DOHH2 (cell line): ENCODE data around the gene METTL25.

Experiments
- EZH2phosphoT487 ChIP-seq: fragments of 200-600 bp; sonication (generic); IDR thresholded peaks from 2 replicates; pipeline ENCODE4 v1.6.1; 2017; ENCODE audit warnings: borderline replicate concordance, mild to moderate bottlenecking, antibody characterized with exemption, low read length, moderate library complexity, mixed read lengths
- TF ChIP-seq, protein P1 (sequence below): fragments of 200-600 bp; sonication (generic); IDR thresholded peaks from one replicate; pipeline ENCODE4 v1.5.1; 2014; ENCODE audit warnings: antibody characterized with exemption, mild to moderate bottlenecking, low read depth, low read length; ENCODE audit not compliant: poor library complexity, severe bottlenecking

DNA sequence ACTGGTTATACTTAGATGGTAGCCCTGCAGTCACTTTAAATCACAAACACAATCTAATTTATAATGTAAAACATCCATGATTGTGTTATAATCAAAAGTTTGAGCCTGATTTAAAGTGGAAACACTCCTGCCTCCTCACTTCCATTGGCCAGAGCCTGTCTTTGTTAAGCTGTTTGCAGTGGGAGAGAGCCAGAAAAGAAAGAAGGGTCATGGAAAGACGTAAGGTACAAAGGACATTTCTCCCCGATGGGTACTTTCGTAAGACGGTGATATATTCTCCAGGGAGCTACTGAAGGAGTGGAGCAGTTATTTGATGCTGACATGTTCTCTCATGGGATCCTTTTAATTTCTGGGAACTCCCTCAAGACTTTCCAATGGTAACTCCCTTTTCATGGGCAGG lies 164.0 kb downstream of the METTL25 start:
- TF ChIP-seq, protein P1, sequence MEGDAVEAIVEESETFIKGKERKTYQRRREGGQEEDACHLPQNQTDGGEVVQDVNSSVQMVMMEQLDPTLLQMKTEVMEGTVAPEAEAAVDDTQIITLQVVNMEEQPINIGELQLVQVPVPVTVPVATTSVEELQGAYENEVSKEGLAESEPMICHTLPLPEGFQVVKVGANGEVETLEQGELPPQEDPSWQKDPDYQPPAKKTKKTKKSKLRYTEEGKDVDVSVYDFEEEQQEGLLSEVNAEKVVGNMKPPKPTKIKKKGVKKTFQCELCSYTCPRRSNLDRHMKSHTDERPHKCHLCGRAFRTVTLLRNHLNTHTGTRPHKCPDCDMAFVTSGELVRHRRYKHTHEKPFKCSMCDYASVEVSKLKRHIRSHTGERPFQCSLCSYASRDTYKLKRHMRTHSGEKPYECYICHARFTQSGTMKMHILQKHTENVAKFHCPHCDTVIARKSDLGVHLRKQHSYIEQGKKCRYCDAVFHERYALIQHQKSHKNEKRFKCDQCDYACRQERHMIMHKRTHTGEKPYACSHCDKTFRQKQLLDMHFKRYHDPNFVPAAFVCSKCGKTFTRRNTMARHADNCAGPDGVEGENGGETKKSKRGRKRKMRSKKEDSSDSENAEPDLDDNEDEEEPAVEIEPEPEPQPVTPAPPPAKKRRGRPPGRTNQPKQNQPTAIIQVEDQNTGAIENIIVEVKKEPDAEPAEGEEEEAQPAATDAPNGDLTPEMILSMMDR, result no peak
- no peak for TF ChIP-seq EZH2phosphoT487
